Cardiac muscle cell (in vitro differentiated cells and primary cell): ENCODE results near the gene AOPEP. TPM values are rescaled to one million over a fixed set of nuclear protein-coding genes. Genes with fewer than 3 reads are reported as not detected.

Source experiments
- DNase-seq, 2 donors: peaks; one replicate each; pipeline versions ENCODE4 v3.0.0 to v3.0.0-alpha.2; 2010 to 2017; ENCODE audit warnings: low read depth in 1 of 2, low spot score in 1 of 2
- H3K27ac ChIP-seq: fragments of 200-600 bp; sonication (generic); 2 replicates; pipeline ENCODE4 v1.5.1; 2016
- H3K27me3 ChIP-seq: fragments of 200-600 bp; sonication (generic); 2 replicates; pipeline ENCODE4 v1.6.0; 2016; ENCODE audit warnings: control low read depth
- H3K36me3 ChIP-seq: fragments of 200-600 bp; sonication (generic); 2 replicates; pipeline ENCODE4 v1.5.1; 2016; ENCODE audit warnings: control low read depth
- H3K4me1 ChIP-seq: fragments of 200-600 bp; sonication (generic); 2 replicates; pipeline ENCODE4 v1.8.1; 2017; ENCODE audit warnings: low read depth, mild to moderate bottlenecking, mixed run types
- H3K4me3 ChIP-seq: fragments of 200-600 bp; sonication (generic); 2 replicates; pipeline ENCODE4 v1.5.1; 2016; ENCODE audit warnings: mild to moderate bottlenecking
- H3K9me3 ChIP-seq: fragments of 200-600 bp; sonication (generic); 2 replicates; pipeline ENCODE4 v1.5.1; 2017; ENCODE audit warnings: low read depth, mild to moderate bottlenecking, control low read depth
- CTCF ChIP-seq: IDR thresholded peaks from 2 replicates; pipeline ENCODE4 v1.5.1; 2012; ENCODE audit warnings: low read depth, mild to moderate bottlenecking, low read length
- polyA plus RNA-seq: library from polyadenylated mRNA; unstranded; fragments of >200 nt; fragmentation: Nextera tagmentation; extraction: Ambion mirVana; gene quantifications from 2 replicates; pipeline ENCODE4 v1.2.1, GENCODE V29; 2016
- total RNA-seq: library from RNA; depleted of rRNA; stranded (reverse); fragments of >200 nt; gene quantifications from 2 replicates; pipeline ENCODE4 v1.2.3, GENCODE V29; 2016

Gene AOPEP
- total and polyA plus RNA-seq, 2 experiments from 2014 or later = 46.8 to 88.7 TPM

- DNase-seq = no peak
- H3K4me3 ChIP-seq = no peak overlapping the region
- no peak for TF ChIP-seq CTCF
- H3K27me3 ChIP-seq = no peaks in the 10 kb centered on the region
- H3K9me3 ChIP-seq = no peaks in the 10 kb centered on the region
- no peak overlapping the region for H3K27ac ChIP-seq
- H3K36me3 ChIP-seq = no peaks in the 10 kb centered on the region
- H3K4me1 ChIP-seq = peaks cover 43% of the 10 kb centered on the region
Measured at GRCh38 chr9:95073918-95074317, 347.4 kb downstream of the AOPEP start.

- H3K4me1 ChIP-seq = peaks cover 48% of the 10 kb centered on the region
- H3K27ac ChIP-seq = no peak overlapping the region
- H3K36me3 ChIP-seq = no peaks in the 10 kb centered on the region
- H3K27me3 ChIP-seq = no peaks in the 10 kb centered on the region
- no peaks in the 10 kb centered on the region for H3K9me3 ChIP-seq
- no peak for TF ChIP-seq CTCF
- no peak for DNase-seq
- no peak overlapping the region for H3K4me3 ChIP-seq
Measured at GRCh38 chr9:95074632-95075031, 348.1 kb downstream of the AOPEP start.

- no peak for TF ChIP-seq CTCF
- H3K4me3 ChIP-seq = no peak overlapping the region
- no peak for DNase-seq
- no peaks in the 10 kb centered on the region for H3K36me3 ChIP-seq
- no peaks in the 10 kb centered on the region for H3K9me3 ChIP-seq
- peaks cover 37% of the 10 kb centered on the region for H3K4me1 ChIP-seq
- no peak overlapping the region for H3K27ac ChIP-seq
- no peaks in the 10 kb centered on the region for H3K27me3 ChIP-seq
Measured at GRCh38 chr9:95075700-95076099, 349.2 kb downstream of the AOPEP start.

GRCh38 chr9:95076696-95077052 is 350.2 kb downstream of the AOPEP start:
- DNase-seq = no peak
- Histone ChIP-seq H3K36me3 (peaks cover 4% of the 10 kb centered on the region), H3K9me3 (no peaks in the 10 kb centered on the region), H3K27me3 (no peaks in the 10 kb centered on the region), H3K27ac (no peak overlapping the region), H3K4me1 (peaks cover 36% of the 10 kb centered on the region), H3K4me3 (no peak overlapping the region)
- no peak for TF ChIP-seq CTCF

GRCh38 chr9:95077053-95077765 is 350.7 kb downstream of the AOPEP start:
- peaks cover 9% of the 10 kb centered on the region for H3K36me3 ChIP-seq
- H3K9me3 ChIP-seq = no peaks in the 10 kb centered on the region
- no peak for TF ChIP-seq CTCF
- peaks cover 36% of the 10 kb centered on the region for H3K4me1 ChIP-seq
- no peaks in the 10 kb centered on the region for H3K27me3 ChIP-seq
- DNase-seq = no peak
- H3K27ac ChIP-seq = no peak overlapping the region
- no peak overlapping the region for H3K4me3 ChIP-seq
